ENCODE measurements around the gene RNF151.

GRCh38 chr16:1991588-1991947 lies 24.9 kb downstream of the RNF151 start:
- TF ChIP-seq CTCF (IDR thresholded peaks at IDR 0.05) (no peak), POLR2A (IDR thresholded peaks at IDR 0.05) (no peak)
